Endodermal cell (in vitro differentiated cells): ENCODE results near the gene CREB3L2. TPM values are rescaled to one million over a fixed set of nuclear protein-coding genes. Genes with fewer than 3 reads are reported as not detected.

Source experiments
- DNase-seq: peaks from one replicate; pipeline ENCODE4 v3.0.0-alpha.2; 2017
- H3K27ac ChIP-seq: 2 replicates; pipeline ENCODE4 v1.5.1; 2013; ENCODE audit warnings: mild to moderate bottlenecking, low read depth, low read length, moderate library complexity
- H3K27me3 ChIP-seq: 2 replicates; pipeline ENCODE4 v1.6.1; 2013; ENCODE audit warnings: mild to moderate bottlenecking, low read length, moderate library complexity; ENCODE audit not compliant: insufficient read depth, control insufficient read depth, poor library complexity, severe bottlenecking
- H3K36me3 ChIP-seq: 2 replicates; pipeline ENCODE4 v1.7.0; 2013; ENCODE audit warnings: mild to moderate bottlenecking, low read length, moderate library complexity; ENCODE audit not compliant: control insufficient read depth, insufficient read depth
- H3K4me1 ChIP-seq: one replicate; pipeline ENCODE4 v1.7.0; 2013; ENCODE audit warnings: low read length; ENCODE audit not compliant: control insufficient read depth, insufficient read depth
- H3K4me3 ChIP-seq: 2 replicates; pipeline ENCODE4 v1.5.1; 2013; ENCODE audit warnings: mild to moderate bottlenecking, low read length, moderate library complexity
- H3K9ac ChIP-seq: 2 replicates; pipeline ENCODE4 v1.6.1; 2013; ENCODE audit warnings: mild to moderate bottlenecking, low read length, moderate library complexity; ENCODE audit not compliant: poor library complexity, severe bottlenecking; ENCODE audit errors: extremely low read depth
- H3K9me3 ChIP-seq: 2 replicates; pipeline ENCODE4 v1.6.1; 2013; ENCODE audit warnings: mild to moderate bottlenecking, low read length, moderate library complexity; ENCODE audit not compliant: control insufficient read depth
- H3K27ac Mint-ChIP-seq: 2 replicates; pipeline ENCODE4 v1.8.0; 2020; ENCODE audit warnings: mixed read lengths
- H3K27me3 Mint-ChIP-seq: 2 replicates; pipeline ENCODE4 v1.8.0; 2021; ENCODE audit warnings: mild to moderate bottlenecking, mixed read lengths; ENCODE audit not compliant: insufficient read depth
- H3K36me3 Mint-ChIP-seq: 2 replicates; pipeline ENCODE4 v1.8.0; 2020; ENCODE audit warnings: low read depth, mixed read lengths
- H3K4me1 Mint-ChIP-seq: 2 replicates; pipeline ENCODE4 v1.8.0; 2020; ENCODE audit warnings: mixed read lengths
- H3K4me3 Mint-ChIP-seq: 2 replicates; pipeline ENCODE4 v1.8.0; 2020; ENCODE audit warnings: mild to moderate bottlenecking, moderate library complexity, mixed read lengths
- H3K9me3 Mint-ChIP-seq: 2 replicates; pipeline ENCODE4 v1.8.0; 2020; ENCODE audit warnings: mild to moderate bottlenecking, mixed read lengths
- WGBS, 2 experiments: methylation state at CpG; one replicate each; pipeline versions ENCODE4 v1.1.5 to v1.1.7; 2013; ENCODE audit warnings: missing lambda C conversion rate in 2 of 2, mixed read lengths in 1 of 2; ENCODE audit not compliant: insufficient coverage in 1 of 2, insufficient read length in 1 of 2; 5-methylcytosine and 5-hydroxymethylcytosine counted together
- total RNA-seq, 2 donors: library from RNA; stranded (reverse); fragmentation: NEBNext Ultra II Directional in 1 of 2; extraction: Animal tissue kit (Norgen Biotek cat#: 25700) in 1 of 2; gene quantifications; 2 replicates in 1 of 2; 3 replicates in 1 of 2; pipeline ENCODE4 v1.2.1, GENCODE V29; 2021
- TF ChIP-seq, protein P1 (sequence below): fragments of 200-600 bp; sonication (generic); conservative IDR thresholded peaks from 2 replicates; pipeline ENCODE4 v1.5.0; 2021; ENCODE audit warnings: antibody characterized with exemption, mild to moderate bottlenecking

The CREB3L2 gene
- total RNA-seq, 2 donors from 2014 or later: 48.2 to 80.2 TPM

DNA sequence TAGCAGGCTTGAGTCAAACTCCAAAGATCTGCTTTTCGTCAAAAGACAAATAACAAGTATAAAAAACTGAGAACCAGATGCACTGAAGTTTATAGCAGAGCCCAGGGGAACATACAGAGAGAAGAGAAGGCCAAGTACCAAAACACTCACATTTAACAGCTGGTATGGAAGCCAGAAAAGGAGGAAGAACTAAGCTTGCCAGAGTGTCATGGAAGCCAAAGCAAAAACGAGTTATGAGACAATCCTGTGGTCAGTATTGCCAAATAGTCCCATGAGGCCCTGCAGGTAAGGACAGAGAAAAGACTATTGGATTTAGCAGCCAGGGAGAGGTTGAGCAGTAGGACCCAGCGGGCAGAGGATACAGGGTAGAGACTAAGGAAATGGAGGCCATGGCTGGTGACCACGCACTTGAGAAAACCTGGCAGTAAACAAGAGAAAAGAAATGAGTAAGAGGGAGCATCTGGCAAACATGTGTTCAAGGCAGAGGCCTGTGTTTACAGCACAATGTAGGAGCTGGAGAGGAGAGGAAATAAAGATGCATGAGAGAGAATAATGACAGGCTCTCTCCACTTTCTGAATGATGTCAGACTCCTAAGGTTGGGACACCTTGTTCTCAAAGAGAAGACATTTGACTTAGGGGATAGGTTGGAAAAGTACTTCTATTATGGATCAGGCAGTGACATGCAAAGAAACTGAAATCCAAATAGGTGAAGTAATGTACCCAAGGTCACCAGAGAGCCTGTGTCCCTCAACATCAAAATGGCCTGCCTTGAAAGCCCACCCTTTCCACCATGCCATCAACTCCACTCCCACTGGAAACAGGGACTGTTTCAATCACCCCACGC is 9.1 kb downstream of the CREB3L2 start:
- TF ChIP-seq, protein P1, sequence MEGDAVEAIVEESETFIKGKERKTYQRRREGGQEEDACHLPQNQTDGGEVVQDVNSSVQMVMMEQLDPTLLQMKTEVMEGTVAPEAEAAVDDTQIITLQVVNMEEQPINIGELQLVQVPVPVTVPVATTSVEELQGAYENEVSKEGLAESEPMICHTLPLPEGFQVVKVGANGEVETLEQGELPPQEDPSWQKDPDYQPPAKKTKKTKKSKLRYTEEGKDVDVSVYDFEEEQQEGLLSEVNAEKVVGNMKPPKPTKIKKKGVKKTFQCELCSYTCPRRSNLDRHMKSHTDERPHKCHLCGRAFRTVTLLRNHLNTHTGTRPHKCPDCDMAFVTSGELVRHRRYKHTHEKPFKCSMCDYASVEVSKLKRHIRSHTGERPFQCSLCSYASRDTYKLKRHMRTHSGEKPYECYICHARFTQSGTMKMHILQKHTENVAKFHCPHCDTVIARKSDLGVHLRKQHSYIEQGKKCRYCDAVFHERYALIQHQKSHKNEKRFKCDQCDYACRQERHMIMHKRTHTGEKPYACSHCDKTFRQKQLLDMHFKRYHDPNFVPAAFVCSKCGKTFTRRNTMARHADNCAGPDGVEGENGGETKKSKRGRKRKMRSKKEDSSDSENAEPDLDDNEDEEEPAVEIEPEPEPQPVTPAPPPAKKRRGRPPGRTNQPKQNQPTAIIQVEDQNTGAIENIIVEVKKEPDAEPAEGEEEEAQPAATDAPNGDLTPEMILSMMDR: no peak
- Histone ChIP-seq H3K27me3 (no peaks in the 10 kb centered on the region), H3K4me3 (peak overlapping the region; percentile 45), H3K9ac (no peak overlapping the region), H3K9me3 (no peaks in the 10 kb centered on the region), H3K27ac (no peak overlapping the region), H3K36me3 (peaks cover 16% of the 10 kb centered on the region), H3K4me1 (no peaks in the 10 kb centered on the region)
- 90 to 91% methylated on average over 4 to 5 of the region's 5 CpGs for WGBS, 2 experiments
- no peaks in the 10 kb centered on the region for H3K27me3 Mint-ChIP-seq
- DNase-seq: no peak
- no peak overlapping the region for H3K4me3 Mint-ChIP-seq
- peaks cover 13% of the 10 kb centered on the region for H3K4me1 Mint-ChIP-seq
- peak overlapping the region; percentile 5 for H3K27ac Mint-ChIP-seq
- no peaks in the 10 kb centered on the region for H3K9me3 Mint-ChIP-seq
- H3K36me3 Mint-ChIP-seq: peaks cover 29% of the 10 kb centered on the region

DNA sequence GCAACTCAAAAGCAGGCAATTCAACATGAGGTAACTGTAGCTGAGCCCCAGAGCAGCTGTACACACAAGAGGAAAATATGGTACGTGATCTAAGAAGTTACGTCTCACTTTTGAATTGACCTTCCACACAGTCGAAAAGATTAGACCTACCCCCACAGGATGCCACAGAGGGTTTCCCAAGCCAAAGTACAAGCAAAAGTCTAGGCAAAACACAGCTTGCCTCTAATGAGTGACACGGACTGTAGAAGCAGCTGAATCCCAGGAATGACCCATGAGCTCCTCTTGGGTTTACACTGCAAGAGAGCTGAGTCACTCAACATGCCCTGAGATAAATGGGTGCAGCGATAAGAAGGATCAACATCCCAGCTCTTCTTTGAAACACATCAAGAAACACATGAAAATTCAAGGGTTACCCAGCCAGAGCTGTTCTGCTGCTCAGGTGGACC is 9.8 kb downstream of the CREB3L2 start:
- WGBS, 2 experiments: 85 to 93% methylated on average over 4 to 5 of the region's 5 CpGs
- Mint-ChIP-seq H3K36me3 (peaks cover 28% of the 10 kb centered on the region), H3K4me3 (no peak overlapping the region), H3K27me3 (no peaks in the 10 kb centered on the region), H3K9me3 (no peaks in the 10 kb centered on the region), H3K4me1 (peaks cover 14% of the 10 kb centered on the region), H3K27ac (peak overlapping the region; percentile 5)
- Histone ChIP-seq H3K27ac (no peak overlapping the region), H3K4me3 (peak overlapping the region; percentile 45), H3K36me3 (peaks cover 16% of the 10 kb centered on the region), H3K27me3 (no peaks in the 10 kb centered on the region), H3K9ac (no peak overlapping the region), H3K9me3 (no peaks in the 10 kb centered on the region), H3K4me1 (no peaks in the 10 kb centered on the region)
- no peak for DNase-seq
- TF ChIP-seq, protein P1: no peak

DNA sequence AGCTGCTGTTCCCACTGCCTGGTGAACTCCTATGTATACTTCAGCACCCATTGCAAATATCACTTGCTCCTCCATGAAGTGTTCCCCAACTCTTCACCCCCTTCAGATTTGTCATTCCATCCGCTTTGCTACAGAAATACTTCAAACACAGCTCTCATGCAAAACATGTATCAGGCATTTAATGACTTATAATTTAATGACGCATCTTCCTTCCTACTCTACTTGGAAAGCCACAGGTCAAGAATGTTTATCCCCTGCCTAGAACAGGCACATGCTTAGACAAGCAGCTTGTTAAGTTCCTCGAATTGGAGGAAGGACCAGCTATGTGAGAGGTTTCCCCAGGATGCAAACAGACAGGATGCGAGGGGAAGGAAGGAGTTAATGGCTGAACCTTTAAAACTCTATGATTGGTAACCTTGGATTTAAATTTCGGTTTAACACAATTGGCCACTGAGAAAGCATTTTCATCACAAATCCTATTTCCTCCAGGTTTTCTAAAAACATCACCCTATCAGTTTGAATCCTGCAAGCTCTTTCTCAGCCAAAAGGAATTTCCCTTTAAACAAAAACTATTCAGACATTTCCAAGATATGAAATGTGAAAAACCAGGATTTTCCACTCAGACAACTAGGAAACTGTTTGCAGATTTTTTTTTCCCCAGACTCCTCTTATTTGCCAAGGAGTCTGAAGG is 11.5 kb downstream of the CREB3L2 start:
- Histone ChIP-seq H3K4me3 (no peak overlapping the region), H3K9ac (no peak overlapping the region), H3K9me3 (no peaks in the 10 kb centered on the region), H3K36me3 (peaks cover 2% of the 10 kb centered on the region), H3K4me1 (no peaks in the 10 kb centered on the region), H3K27me3 (no peaks in the 10 kb centered on the region), H3K27ac (no peak overlapping the region)
- TF ChIP-seq, protein P1: no peak
- H3K9me3 Mint-ChIP-seq: no peaks in the 10 kb centered on the region
- peaks cover 28% of the 10 kb centered on the region for H3K4me1 Mint-ChIP-seq
- 88 to 89% methylated on average over 5 of the region's 5 CpGs for WGBS, 2 experiments
- H3K4me3 Mint-ChIP-seq: no peak overlapping the region
- H3K36me3 Mint-ChIP-seq: peaks cover 12% of the 10 kb centered on the region
- no peak for DNase-seq
- H3K27ac Mint-ChIP-seq: no peak overlapping the region
- H3K27me3 Mint-ChIP-seq: no peaks in the 10 kb centered on the region
